ENCODE data around the gene AUTS2.

AUTS2 gene

GRCh38 chr7:70459546-70459945 is 861.3 kb downstream of the AUTS2 start:
- DNase-seq: no peak

GRCh38 chr7:70460071-70460470 is 861.8 kb downstream of the AUTS2 start:
- no peak for DNase-seq

GRCh38 chr7:70460562-70460961 is 862.3 kb downstream of the AUTS2 start:
- no peak for DNase-seq

- no peak for DNase-seq
Observed at GRCh38 chr7:70463352-70463938, 865.2 kb downstream of the AUTS2 start.

GRCh38 chr7:70466725-70467364 is 868.6 kb downstream of the AUTS2 start:
- no peak for DNase-seq

- DNase-seq: no peak
Observed at GRCh38 chr7:70470746-70471145, 872.5 kb downstream of the AUTS2 start.

GRCh38 chr7:70472601-70473237 is 874.4 kb downstream of the AUTS2 start:
- no peak for DNase-seq

- DNase-seq: no peak
Observed at GRCh38 chr7:70474639-70475234, 876.5 kb downstream of the AUTS2 start.

- DNase-seq: no peak
Observed at GRCh38 chr7:70477036-70478010, 879.0 kb downstream of the AUTS2 start.

GRCh38 chr7:70479153-70480021 is 881.1 kb downstream of the AUTS2 start:
- DNase-seq: no peak

GRCh38 chr7:70480927-70481569 is 882.8 kb downstream of the AUTS2 start:
- DNase-seq: no peak

GRCh38 chr7:70481570-70482123 is 883.4 kb downstream of the AUTS2 start:
- no peak for DNase-seq

- no peak for DNase-seq
Observed at GRCh38 chr7:70484255-70484654, 886.0 kb downstream of the AUTS2 start.

GRCh38 chr7:70486977-70487376 is 888.7 kb downstream of the AUTS2 start:
- no peak for DNase-seq

GRCh38 chr7:70487428-70487827 is 889.2 kb downstream of the AUTS2 start:
- no peak for DNase-seq

- DNase-seq: no peak
Observed at GRCh38 chr7:70487886-70488285, 889.6 kb downstream of the AUTS2 start.

- no peak for DNase-seq
Observed at GRCh38 chr7:70489813-70490212, 891.5 kb downstream of the AUTS2 start.

GRCh38 chr7:70492625-70493024 is 894.4 kb downstream of the AUTS2 start:
- no peak for DNase-seq

- DNase-seq: no peak
Observed at GRCh38 chr7:70494225-70495032, 896.2 kb downstream of the AUTS2 start.

GRCh38 chr7:70495033-70495376 is 896.7 kb downstream of the AUTS2 start:
- DNase-seq: no peak
